Measurements from ENCODE around the gene LRRC3.

Gene LRRC3

DNA sequence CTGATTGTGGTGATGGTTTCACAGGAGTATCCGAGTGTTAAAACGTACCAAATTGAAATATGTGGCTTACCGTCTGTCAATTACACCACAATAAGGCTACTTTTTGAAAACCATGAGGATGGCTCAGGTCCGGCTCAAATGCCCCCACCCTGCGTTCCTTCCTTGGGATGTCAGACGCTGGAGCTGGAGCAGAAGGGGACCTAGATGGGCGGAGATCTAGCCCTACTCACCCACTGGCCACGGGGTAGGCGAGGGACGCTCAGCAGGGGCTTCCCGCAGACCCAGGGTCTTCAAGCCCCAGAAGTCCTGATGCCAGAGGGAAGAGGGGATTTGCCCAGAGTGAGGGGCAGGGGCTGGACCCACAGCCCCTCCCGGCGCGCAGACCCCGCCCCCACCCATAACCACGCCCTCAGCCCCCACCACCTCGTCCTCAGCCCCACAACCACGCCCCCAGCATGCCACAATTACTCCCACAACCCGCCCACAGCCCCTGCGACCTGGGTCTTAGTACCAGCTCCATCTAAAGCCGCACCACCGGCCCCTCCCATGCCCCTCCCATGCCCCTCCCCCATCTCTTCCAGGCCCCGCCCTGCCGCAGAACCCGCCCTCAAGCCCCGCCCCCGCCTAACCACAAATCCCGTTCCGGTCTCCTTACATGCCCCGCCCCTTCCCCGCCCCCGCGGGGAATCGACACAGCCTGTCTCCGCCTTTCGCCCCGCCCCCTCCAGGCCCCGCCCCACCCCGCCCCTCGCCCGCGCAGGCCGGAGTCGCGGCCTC, at the start of gene LRRC3 (continued):
- TF ChIP-seq ZNF510 (tag by site-specific recombination; IDR thresholded peaks at IDR 0.05; ENCODE audit: insufficient replicate concordance): no peak
- no peak for TF ChIP-seq ZNF843 (tag by site-specific recombination; IDR thresholded peaks at IDR 0.05)
- TF ChIP-seq, protein P1, sequence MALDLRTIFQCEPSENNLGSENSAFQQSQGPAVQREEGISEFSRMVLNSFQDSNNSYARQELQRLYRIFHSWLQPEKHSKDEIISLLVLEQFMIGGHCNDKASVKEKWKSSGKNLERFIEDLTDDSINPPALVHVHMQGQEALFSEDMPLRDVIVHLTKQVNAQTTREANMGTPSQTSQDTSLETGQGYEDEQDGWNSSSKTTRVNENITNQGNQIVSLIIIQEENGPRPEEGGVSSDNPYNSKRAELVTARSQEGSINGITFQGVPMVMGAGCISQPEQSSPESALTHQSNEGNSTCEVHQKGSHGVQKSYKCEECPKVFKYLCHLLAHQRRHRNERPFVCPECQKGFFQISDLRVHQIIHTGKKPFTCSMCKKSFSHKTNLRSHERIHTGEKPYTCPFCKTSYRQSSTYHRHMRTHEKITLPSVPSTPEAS (tag by site-specific recombination; IDR thresholded peaks at IDR 0.05): no peak
- TF ChIP-seq, protein P2, sequence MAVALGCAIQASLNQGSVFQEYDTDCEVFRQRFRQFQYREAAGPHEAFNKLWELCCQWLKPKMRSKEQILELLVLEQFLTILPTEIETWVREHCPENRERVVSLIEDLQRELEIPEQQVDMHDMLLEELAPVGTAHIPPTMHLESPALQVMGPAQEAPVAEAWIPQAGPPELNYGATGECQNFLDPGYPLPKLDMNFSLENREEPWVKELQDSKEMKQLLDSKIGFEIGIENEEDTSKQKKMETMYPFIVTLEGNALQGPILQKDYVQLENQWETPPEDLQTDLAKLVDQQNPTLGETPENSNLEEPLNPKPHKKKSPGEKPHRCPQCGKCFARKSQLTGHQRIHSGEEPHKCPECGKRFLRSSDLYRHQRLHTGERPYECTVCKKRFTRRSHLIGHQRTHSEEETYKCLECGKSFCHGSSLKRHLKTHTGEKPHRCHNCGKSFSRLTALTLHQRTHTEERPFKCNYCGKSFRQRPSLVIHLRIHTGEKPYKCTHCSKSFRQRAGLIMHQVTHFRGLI (tag by site-specific recombination; IDR thresholded peaks at IDR 0.05): no peak
- TF ChIP-seq ZNF302 (tag by site-specific recombination; IDR thresholded peaks at IDR 0.05; ENCODE audit: low read depth): no peak
- no peak for TF ChIP-seq ZNF10 (tag by site-specific recombination; IDR thresholded peaks at IDR 0.05)
- TF ChIP-seq, protein P3, sequence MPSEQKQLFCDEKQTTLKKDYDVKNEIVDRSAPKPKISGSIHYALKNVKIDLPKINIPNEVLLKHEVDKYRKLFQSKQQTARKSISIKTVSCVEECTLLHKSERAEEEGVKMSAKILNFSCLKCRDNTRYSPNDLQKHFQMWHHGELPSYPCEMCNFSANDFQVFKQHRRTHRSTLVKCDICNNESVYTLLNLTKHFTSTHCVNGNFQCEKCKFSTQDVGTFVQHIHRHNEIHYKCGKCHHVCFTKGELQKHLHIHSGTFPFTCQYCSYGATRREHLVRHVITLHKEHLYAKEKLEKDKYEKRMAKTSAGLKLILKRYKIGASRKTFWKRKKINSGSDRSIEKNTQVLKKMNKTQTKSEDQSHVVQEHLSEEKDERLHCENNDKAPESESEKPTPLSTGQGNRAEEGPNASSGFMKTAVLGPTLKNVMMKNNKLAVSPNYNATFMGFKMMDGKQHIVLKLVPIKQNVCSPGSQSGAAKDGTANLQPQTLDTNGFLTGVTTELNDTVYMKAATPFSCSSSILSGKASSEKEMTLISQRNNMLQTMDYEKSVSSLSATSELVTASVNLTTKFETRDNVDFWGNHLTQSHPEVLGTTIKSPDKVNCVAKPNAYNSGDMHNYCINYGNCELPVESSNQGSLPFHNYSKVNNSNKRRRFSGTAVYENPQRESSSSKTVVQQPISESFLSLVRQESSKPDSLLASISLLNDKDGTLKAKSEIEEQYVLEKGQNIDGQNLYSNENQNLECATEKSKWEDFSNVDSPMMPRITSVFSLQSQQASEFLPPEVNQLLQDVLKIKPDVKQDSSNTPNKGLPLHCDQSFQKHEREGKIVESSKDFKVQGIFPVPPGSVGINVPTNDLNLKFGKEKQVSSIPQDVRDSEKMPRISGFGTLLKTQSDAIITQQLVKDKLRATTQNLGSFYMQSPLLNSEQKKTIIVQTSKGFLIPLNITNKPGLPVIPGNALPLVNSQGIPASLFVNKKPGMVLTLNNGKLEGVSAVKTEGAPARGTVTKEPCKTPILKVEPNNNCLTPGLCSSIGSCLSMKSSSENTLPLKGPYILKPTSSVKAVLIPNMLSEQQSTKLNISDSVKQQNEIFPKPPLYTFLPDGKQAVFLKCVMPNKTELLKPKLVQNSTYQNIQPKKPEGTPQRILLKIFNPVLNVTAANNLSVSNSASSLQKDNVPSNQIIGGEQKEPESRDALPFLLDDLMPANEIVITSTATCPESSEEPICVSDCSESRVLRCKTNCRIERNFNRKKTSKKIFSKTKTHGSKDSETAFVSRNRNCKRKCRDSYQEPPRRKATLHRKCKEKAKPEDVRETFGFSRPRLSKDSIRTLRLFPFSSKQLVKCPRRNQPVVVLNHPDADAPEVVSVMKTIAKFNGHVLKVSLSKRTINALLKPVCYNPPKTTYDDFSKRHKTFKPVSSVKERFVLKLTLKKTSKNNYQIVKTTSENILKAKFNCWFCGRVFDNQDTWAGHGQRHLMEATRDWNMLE (tag by site-specific recombination; conservative IDR thresholded peaks at IDR 0.05; ENCODE audit: low read depth): no peak
- TF ChIP-seq ZNF654 (tag by site-specific recombination; IDR thresholded peaks at IDR 0.05; ENCODE audit: low read depth): no peak
- TF ChIP-seq ZNF24 (tag by site-specific recombination; IDR thresholded peaks at IDR 0.05): no peak
- TF ChIP-seq ZNF37A (tag by site-specific recombination; IDR thresholded peaks at IDR 0.05): no peak
- TF ChIP-seq ZFP41 (tag by site-specific recombination; IDR thresholded peaks at IDR 0.05; ENCODE audit: borderline replicate concordance): no peak
- TF ChIP-seq ZNF571 (tag by site-specific recombination; IDR thresholded peaks at IDR 0.05): no peak
- TF ChIP-seq ZNF214 (tag by site-specific recombination; IDR thresholded peaks at IDR 0.05; ENCODE audit: borderline replicate concordance): no peak
- no peak for TF ChIP-seq ZNF146 (tag by site-specific recombination; IDR thresholded peaks at IDR 0.05)

DNA sequence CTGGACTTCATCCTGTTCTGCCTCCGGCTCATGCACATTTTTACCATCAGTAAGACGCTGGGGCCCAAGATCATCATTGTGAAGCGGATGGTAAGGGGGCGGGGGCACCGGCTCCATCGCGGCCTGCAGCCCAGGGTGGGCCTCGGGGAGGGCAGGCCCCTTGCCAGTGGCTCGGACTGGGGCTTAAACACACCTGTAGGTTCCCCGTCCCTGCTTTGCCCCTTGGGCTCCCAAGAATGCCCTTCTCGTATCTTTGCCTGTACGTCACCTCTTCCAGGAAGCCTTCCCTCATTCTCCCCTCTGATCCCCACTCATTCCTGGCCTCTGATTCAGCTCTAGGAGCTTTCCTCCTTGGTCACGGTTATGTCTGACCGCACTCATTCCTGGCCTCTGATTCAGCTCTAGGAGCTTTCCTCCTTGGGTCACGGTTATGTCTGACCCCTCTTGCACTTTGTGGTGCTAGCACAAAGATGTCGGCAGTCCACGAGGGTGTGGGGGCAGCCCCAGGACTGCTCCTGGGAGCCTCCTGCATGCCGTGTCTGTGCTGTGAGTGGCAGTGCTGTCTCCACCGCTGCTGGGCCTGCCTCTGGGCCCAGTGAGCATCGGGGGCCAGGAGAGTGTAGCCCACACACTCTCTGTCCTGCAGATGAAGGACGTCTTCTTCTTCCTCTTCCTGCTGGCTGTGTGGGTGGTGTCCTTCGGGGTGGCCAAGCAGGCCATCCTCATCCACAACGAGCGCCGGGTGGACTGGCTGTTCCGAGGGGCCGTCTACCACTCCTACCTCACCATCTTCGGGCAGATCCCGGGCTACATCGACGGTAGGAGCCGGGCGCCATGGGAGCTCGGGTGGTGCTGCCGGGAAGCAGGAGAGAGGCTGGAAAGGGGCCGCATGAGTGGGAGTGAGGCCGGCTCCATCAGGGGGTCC, 49.1 kb upstream of the LRRC3 start:
- H3K36me3 ChIP-seq (ENCODE audit: control insufficient read depth in 2 of 2, insufficient read depth in 1 of 2, low read length in 2 of 2): no peaks in the 10 kb centered on the region
- no peaks in the 10 kb centered on the region for H3K9me3 ChIP-seq (ENCODE audit: control insufficient read depth, insufficient read depth, low read depth, low read length)
- no peak overlapping the region for H3K27ac ChIP-seq (ENCODE audit: extremely low read depth, low read depth, low read length)
- H3K4me1 ChIP-seq (ENCODE audit: control insufficient read depth, insufficient read depth, low read length): no peaks in the 10 kb centered on the region
- POLR2A ChIA-PET: no interaction called here
- CTCF ChIA-PET: interaction anchor here (0.6 kb wide), 1 partner anchor 84 kb away, joined by 4 read pairs; no protein-coding TSS in a partner anchor
- no peak overlapping the region for H3K4me3 ChIP-seq (ENCODE audit: low read depth, low read length)
- no peak for TF ChIP-seq ZNF416 (tag by site-specific recombination; IDR thresholded peaks at IDR 0.05)
- TF ChIP-seq ZNF610 (tag by site-specific recombination; IDR thresholded peaks at IDR 0.05; ENCODE audit: borderline replicate concordance): no peak
- TF ChIP-seq, protein P4, sequence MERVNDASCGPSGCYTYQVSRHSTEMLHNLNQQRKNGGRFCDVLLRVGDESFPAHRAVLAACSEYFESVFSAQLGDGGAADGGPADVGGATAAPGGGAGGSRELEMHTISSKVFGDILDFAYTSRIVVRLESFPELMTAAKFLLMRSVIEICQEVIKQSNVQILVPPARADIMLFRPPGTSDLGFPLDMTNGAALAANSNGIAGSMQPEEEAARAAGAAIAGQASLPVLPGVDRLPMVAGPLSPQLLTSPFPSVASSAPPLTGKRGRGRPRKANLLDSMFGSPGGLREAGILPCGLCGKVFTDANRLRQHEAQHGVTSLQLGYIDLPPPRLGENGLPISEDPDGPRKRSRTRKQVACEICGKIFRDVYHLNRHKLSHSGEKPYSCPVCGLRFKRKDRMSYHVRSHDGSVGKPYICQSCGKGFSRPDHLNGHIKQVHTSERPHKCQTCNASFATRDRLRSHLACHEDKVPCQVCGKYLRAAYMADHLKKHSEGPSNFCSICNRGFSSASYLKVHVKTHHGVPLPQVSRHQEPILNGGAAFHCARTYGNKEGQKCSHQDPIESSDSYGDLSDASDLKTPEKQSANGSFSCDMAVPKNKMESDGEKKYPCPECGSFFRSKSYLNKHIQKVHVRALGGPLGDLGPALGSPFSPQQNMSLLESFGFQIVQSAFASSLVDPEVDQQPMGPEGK (tag by site-specific recombination; IDR thresholded peaks at IDR 0.05): no peak
- TF ChIP-seq ZSCAN16 (tag by site-specific recombination; IDR thresholded peaks at IDR 0.05): no peak
- TF ChIP-seq, protein P5, sequence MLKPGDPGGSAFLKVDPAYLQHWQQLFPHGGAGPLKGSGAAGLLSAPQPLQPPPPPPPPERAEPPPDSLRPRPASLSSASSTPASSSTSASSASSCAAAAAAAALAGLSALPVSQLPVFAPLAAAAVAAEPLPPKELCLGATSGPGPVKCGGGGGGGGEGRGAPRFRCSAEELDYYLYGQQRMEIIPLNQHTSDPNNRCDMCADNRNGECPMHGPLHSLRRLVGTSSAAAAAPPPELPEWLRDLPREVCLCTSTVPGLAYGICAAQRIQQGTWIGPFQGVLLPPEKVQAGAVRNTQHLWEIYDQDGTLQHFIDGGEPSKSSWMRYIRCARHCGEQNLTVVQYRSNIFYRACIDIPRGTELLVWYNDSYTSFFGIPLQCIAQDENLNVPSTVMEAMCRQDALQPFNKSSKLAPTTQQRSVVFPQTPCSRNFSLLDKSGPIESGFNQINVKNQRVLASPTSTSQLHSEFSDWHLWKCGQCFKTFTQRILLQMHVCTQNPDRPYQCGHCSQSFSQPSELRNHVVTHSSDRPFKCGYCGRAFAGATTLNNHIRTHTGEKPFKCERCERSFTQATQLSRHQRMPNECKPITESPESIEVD (tag by site-specific recombination; IDR thresholded peaks at IDR 0.05): no peak

All from HEK293 (cell line).